Astrocyte (in vitro differentiated cells and primary cell): ENCODE data around the gene RGS11. TPM values are rescaled to one million over a fixed set of nuclear protein-coding genes. Genes with fewer than 3 reads are reported as not detected.

Source experiments
- DNase-seq: peaks from one replicate; pipeline ENCODE4 v3.0.0-alpha.2; 2010; ENCODE audit warnings: low read depth
- FAIRE-seq: peaks from 2 replicates; lab custom pipeline; 2011; peaks lifted over from hg19 to GRCh38; lab: Jason Lieb, UNC
- H2AFZ ChIP-seq: 2 replicates; pipeline ENCODE4 v1.6.0; 2012; ENCODE audit warnings: low read depth, low read length, inconsistent platforms
- H3K27ac ChIP-seq: 2 replicates; pipeline ENCODE4 v1.5.1; 2011; ENCODE audit warnings: low read depth, low read length, inconsistent platforms
- H3K27me3 ChIP-seq: 2 replicates; pipeline ENCODE4 v1.6.0; 2011; ENCODE audit warnings: low read length, inconsistent platforms; ENCODE audit not compliant: insufficient read depth
- H3K36me3 ChIP-seq: 2 replicates; pipeline ENCODE4 v1.5.1; 2011; ENCODE audit warnings: low read length, inconsistent platforms; ENCODE audit not compliant: insufficient read depth
- H3K4me1 ChIP-seq: 2 replicates; pipeline ENCODE4 v1.5.1; 2011; ENCODE audit warnings: low read length, inconsistent platforms; ENCODE audit not compliant: insufficient read depth
- H3K4me2 ChIP-seq: 2 replicates; pipeline ENCODE4 v1.6.0; 2012; ENCODE audit warnings: low read length, inconsistent platforms
- H3K4me3 ChIP-seq: 2 replicates; pipeline ENCODE4 v1.5.1; 2011; ENCODE audit warnings: low read depth, mild to moderate bottlenecking, low read length, inconsistent platforms; ENCODE audit not compliant: insufficient read depth
- H3K79me2 ChIP-seq: 2 replicates; pipeline ENCODE4 v1.6.0; 2012; ENCODE audit warnings: mild to moderate bottlenecking, low read length, inconsistent platforms; ENCODE audit not compliant: insufficient read depth
- H3K9ac ChIP-seq: 2 replicates; pipeline ENCODE4 v1.6.0; 2012; ENCODE audit warnings: mild to moderate bottlenecking, low read length, inconsistent platforms
- H3K9me3 ChIP-seq: 2 replicates; pipeline ENCODE4 v1.5.1; 2012; ENCODE audit warnings: low read depth, mild to moderate bottlenecking, low read length, inconsistent platforms; ENCODE audit not compliant: insufficient read depth
- H4K20me1 ChIP-seq: 2 replicates; pipeline ENCODE4 v1.6.0; 2012; ENCODE audit warnings: low read length, inconsistent platforms; ENCODE audit not compliant: insufficient read depth
- H3K27ac Mint-ChIP-seq: one replicate; pipeline ENCODE4 v1.8.0; 2021; ENCODE audit warnings: mild to moderate bottlenecking, mixed read lengths; ENCODE audit not compliant: unreplicated experiment
- H3K27me3 Mint-ChIP-seq: one replicate; pipeline ENCODE4 v1.8.0; 2021; ENCODE audit warnings: low read depth, mixed read lengths; ENCODE audit not compliant: unreplicated experiment
- H3K36me3 Mint-ChIP-seq: one replicate; pipeline ENCODE4 v1.8.0; 2021; ENCODE audit warnings: low read depth, mixed read lengths; ENCODE audit not compliant: unreplicated experiment
- H3K4me1 Mint-ChIP-seq: one replicate; pipeline ENCODE4 v1.8.0; 2021; ENCODE audit warnings: low read depth, mixed read lengths; ENCODE audit not compliant: unreplicated experiment
- H3K4me3 Mint-ChIP-seq: one replicate; pipeline ENCODE4 v1.8.0; 2021; ENCODE audit warnings: mild to moderate bottlenecking, moderate library complexity, mixed read lengths; ENCODE audit not compliant: unreplicated experiment
- H3K9me3 Mint-ChIP-seq: one replicate; pipeline ENCODE4 v1.8.0; 2021; ENCODE audit warnings: mild to moderate bottlenecking, mixed read lengths; ENCODE audit not compliant: unreplicated experiment
- CTCF ChIP-seq: IDR thresholded peaks from 2 replicates; pipeline ENCODE4 v1.5.1; 2011; ENCODE audit warnings: low read depth, mild to moderate bottlenecking, inconsistent platforms, low read length, moderate library complexity; ENCODE audit not compliant: insufficient read depth
- EZH2 ChIP-seq: IDR thresholded peaks from 2 replicates; pipeline ENCODE4 v1.6.1; 2012; ENCODE audit warnings: mild to moderate bottlenecking, low read length, inconsistent platforms; ENCODE audit not compliant: insufficient read depth
- total RNA-seq: library from RNA; stranded (reverse); gene quantifications from 2 replicates; pipeline ENCODE4 v1.2.1, GENCODE V29; 2021

The RGS11 gene
- total RNA-seq, 1 donor from 2014 or later = 2.7 TPM

GRCh38 chr16:305916-306626 lies 30.3 kb upstream of the RGS11 start:
- H2AFZ ChIP-seq = no peak overlapping the region
- H3K36me3 Mint-ChIP-seq = peaks cover 13% of the 10 kb centered on the region
- no peak overlapping the region for H3K9ac ChIP-seq
- H3K4me1 ChIP-seq = no peaks in the 10 kb centered on the region
- H3K79me2 ChIP-seq = no peaks in the 10 kb centered on the region
- H3K4me1 Mint-ChIP-seq = no peaks in the 10 kb centered on the region
- FAIRE-seq = no peak
- H4K20me1 ChIP-seq = peaks cover 10% of the 10 kb centered on the region
- TF ChIP-seq CTCF (no peak), EZH2 (no peak)
- no peaks in the 10 kb centered on the region for H3K27me3 ChIP-seq
- no peak overlapping the region for H3K4me3 Mint-ChIP-seq
- no peak overlapping the region for H3K4me2 ChIP-seq
- no peak overlapping the region for H3K27ac ChIP-seq
- H3K27ac Mint-ChIP-seq = no peak overlapping the region
- H3K9me3 ChIP-seq = no peaks in the 10 kb centered on the region
- H3K36me3 ChIP-seq = peaks cover 3% of the 10 kb centered on the region
- no peaks in the 10 kb centered on the region for H3K27me3 Mint-ChIP-seq
- H3K9me3 Mint-ChIP-seq = no peaks in the 10 kb centered on the region
- DNase-seq = no peak
- no peak overlapping the region for H3K4me3 ChIP-seq

GRCh38 chr16:303760-304505 lies 28.2 kb upstream of the RGS11 start:
- Histone ChIP-seq H2AFZ (no peak overlapping the region), H3K27me3 (no peaks in the 10 kb centered on the region), H3K4me3 (no peak overlapping the region), H3K27ac (no peak overlapping the region), H3K36me3 (peaks cover 3% of the 10 kb centered on the region), H3K9ac (no peak overlapping the region), H3K4me2 (no peak overlapping the region), H3K79me2 (no peaks in the 10 kb centered on the region), H3K9me3 (no peaks in the 10 kb centered on the region), H3K4me1 (no peaks in the 10 kb centered on the region), H4K20me1 (peaks cover 5% of the 10 kb centered on the region)
- DNase-seq = no peak
- Mint-ChIP-seq H3K9me3 (no peaks in the 10 kb centered on the region), H3K27me3 (no peaks in the 10 kb centered on the region), H3K27ac (no peak overlapping the region), H3K4me3 (no peak overlapping the region), H3K36me3 (peaks cover 9% of the 10 kb centered on the region), H3K4me1 (no peaks in the 10 kb centered on the region)
- TF ChIP-seq CTCF = no peak
- TF ChIP-seq EZH2 = no peak
- FAIRE-seq = no peak
